ENCODE data around the gene EYS. TPM values are rescaled to one million over a fixed set of nuclear protein-coding genes. Genes with fewer than 3 reads are reported as not detected.
A peak's percentile ranks its signal among the peaks of the same experiment; 100 is the strongest.

EYS gene
- total RNA-seq, 2 experiments from 2014 or later: not detected

DNA sequence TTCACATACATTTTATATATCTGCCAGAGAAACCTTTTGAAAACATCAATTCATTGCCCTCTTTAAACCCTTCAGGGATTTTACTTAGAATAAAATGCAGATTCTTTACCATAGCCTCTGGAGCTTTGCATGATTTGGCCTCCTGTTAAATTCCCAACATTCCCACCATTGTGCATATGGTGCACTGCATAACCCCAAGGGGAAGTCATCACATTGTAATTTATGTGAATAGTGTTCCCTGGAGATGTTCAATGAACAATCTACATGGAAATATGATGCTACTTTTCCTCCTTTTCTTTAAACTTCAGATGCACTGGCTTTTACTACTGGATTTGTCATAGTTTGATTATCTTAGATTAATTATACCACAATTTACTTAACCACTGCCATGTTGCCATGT, 1976.7 kb downstream of the EYS start:
- H3K9me3 Mint-ChIP-seq: peaks cover under 1% of the 10 kb centered on the region
- CTCF ChIA-PET: interaction anchor here (1.6 kb wide), 1 partner anchor 132 kb away, joined by 4 read pairs; no protein-coding TSS in a partner anchor
- H3K27ac Mint-ChIP-seq: no peak overlapping the region
- no peaks in the 10 kb centered on the region for H3K4me1 Mint-ChIP-seq (ENCODE audit: low read depth)
- intact Hi-C loops (cut with micrococcal nuclease): no loop called here
- DNase-seq: no peak
- H3K4me3 Mint-ChIP-seq: no peak overlapping the region
- no peaks in the 10 kb centered on the region for H3K27me3 Mint-ChIP-seq (ENCODE audit: low read depth)
- H3K36me3 Mint-ChIP-seq (ENCODE audit: low read depth): no peaks in the 10 kb centered on the region

DNA sequence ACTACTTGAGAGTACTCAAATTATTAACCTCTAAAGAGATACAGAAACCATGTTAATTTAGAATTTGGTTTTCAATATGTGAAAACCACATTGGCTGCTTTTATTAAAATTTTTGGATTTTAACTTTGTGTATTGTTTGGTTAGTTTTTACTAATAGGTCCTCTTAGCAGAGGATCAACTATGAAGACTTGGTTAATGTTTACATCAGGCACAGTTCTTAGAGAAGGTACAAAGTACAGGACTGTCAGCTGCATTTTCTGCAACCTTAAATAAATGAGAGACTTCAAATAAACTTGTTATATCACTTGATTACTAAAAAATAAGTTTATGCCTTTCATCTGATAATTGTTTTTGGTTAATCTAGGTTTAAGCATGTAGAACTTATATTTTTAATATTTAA, 1982.3 kb downstream of the EYS start:
- H3K4me3 Mint-ChIP-seq: no peak overlapping the region
- CTCF ChIA-PET: no interaction called here
- H3K27ac Mint-ChIP-seq: no peak overlapping the region
- H3K27me3 Mint-ChIP-seq (ENCODE audit: low read depth): no peaks in the 10 kb centered on the region
- no peaks in the 10 kb centered on the region for H3K9me3 Mint-ChIP-seq
- DNase-seq: no peak
- intact Hi-C loops (cut with micrococcal nuclease): no loop called here
- H3K4me1 Mint-ChIP-seq (ENCODE audit: low read depth): no peaks in the 10 kb centered on the region
- no peaks in the 10 kb centered on the region for H3K36me3 Mint-ChIP-seq (ENCODE audit: low read depth)

DNA sequence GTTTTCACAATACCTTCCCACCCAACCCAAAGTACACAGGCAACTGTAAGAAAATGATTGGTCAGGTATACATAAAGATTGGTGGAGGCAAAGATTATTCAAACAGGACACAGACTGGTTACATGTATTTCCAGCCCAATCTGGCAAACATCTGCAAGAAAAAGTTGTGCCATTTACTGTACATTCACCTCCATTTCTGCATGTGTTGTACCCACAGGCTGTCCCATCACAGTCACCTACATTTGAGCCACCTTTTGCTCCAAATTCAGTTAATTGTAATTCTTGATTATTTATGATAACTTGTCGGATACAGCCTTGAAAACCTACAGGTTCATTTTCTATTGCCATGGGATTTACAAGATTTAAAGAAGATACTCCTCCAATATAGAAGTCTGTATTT, 1985.8 kb downstream of the EYS start:
- no peak for DNase-seq
- Mint-ChIP-seq H3K27me3 (ENCODE audit: low read depth) (no peaks in the 10 kb centered on the region), H3K4me1 (ENCODE audit: low read depth) (no peaks in the 10 kb centered on the region), H3K9me3 (no peaks in the 10 kb centered on the region), H3K27ac (no peak overlapping the region), H3K4me3 (no peak overlapping the region), H3K36me3 (ENCODE audit: low read depth) (no peaks in the 10 kb centered on the region)
- CTCF ChIA-PET: no interaction called here
- intact Hi-C loops (cut with micrococcal nuclease): no loop called here

DNA sequence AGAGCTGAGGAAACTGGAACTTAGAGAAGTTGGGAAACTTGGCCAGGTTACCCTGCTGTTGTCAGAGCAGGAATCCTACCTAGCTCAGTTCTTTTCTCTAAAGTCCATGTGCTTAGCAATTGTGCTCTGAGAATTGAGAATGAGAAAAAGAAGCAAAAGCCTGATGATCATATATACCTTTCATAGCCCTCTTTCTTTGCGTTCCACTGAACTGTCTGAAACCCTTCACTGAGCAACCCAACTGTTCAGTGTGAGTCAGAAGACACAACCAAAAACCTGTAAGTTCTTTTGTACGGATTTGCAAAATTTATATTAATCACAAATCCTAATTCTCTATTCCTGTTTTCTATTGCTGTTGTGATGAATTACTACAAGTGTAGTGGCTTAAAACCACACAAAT, 1990.9 kb downstream of the EYS start:
- intact Hi-C loops (cut with micrococcal nuclease): no loop called here
- Mint-ChIP-seq H3K36me3 (ENCODE audit: low read depth) (peaks cover 21% of the 10 kb centered on the region), H3K4me3 (no peak overlapping the region), H3K9me3 (no peaks in the 10 kb centered on the region), H3K4me1 (ENCODE audit: low read depth) (peaks cover 2% of the 10 kb centered on the region), H3K27ac (no peak overlapping the region), H3K27me3 (ENCODE audit: low read depth) (no peaks in the 10 kb centered on the region)
- CTCF ChIA-PET: interaction anchor here (1.3 kb wide), 1 partner anchor 117 kb away, joined by 3 read pairs; no protein-coding TSS in a partner anchor
- no peak for DNase-seq

DNA sequence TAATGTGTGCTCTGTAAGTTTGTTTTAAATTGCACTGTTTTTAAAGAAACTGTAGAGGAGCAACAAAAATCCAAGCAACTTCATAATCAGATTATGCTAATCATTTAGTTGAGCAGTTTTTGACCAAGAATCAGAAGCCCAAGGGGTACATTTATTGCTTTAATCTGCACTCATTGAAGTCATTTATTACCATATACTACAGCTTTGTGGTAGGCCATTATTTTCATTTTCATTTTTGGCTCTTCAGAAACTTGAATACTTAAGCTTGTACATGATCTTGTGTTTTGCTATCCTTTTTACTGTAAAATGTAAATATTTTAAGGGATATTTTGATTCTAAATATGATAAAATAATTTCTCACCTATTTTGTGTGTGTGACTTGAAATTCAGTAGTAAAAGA, 1992.9 kb downstream of the EYS start:
- H3K4me1 Mint-ChIP-seq (ENCODE audit: low read depth): peaks cover 2% of the 10 kb centered on the region
- H3K36me3 Mint-ChIP-seq (ENCODE audit: low read depth): peaks cover 36% of the 10 kb centered on the region
- H3K9me3 Mint-ChIP-seq: no peaks in the 10 kb centered on the region
- CTCF ChIA-PET: interaction anchor here (1.0 kb wide), 1 partner anchor 116 kb away, joined by 4 read pairs; no protein-coding TSS in a partner anchor
- no peaks in the 10 kb centered on the region for H3K27me3 Mint-ChIP-seq (ENCODE audit: low read depth)
- no peak overlapping the region for H3K27ac Mint-ChIP-seq
- no peak overlapping the region for H3K4me3 Mint-ChIP-seq
- intact Hi-C loops (cut with micrococcal nuclease): no loop called here
- DNase-seq: no peak

DNA sequence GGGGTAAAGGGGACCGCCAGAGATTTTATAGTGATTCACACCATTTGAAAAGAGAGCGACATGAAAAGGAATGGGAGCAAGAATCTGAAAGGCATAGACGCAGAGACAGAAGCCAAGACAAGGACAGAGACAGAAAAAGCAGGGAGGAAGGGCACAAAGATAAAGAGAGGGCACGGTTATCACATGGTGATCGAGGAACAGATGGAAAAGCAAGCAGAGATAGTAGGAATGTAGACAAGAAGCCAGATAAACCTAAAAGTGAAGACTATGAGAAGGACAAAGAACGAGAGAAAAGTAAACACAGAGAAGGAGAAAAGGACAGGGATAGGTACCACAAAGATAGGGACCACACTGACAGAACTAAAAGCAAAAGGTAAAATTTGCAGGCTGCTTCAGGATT, 1993.7 kb downstream of the EYS start:
- Mint-ChIP-seq H3K9me3 (no peaks in the 10 kb centered on the region), H3K27ac (no peak overlapping the region), H3K4me1 (ENCODE audit: low read depth) (peaks cover 2% of the 10 kb centered on the region), H3K27me3 (ENCODE audit: low read depth) (no peaks in the 10 kb centered on the region), H3K36me3 (ENCODE audit: low read depth) (peaks cover 37% of the 10 kb centered on the region), H3K4me3 (no peak overlapping the region)
- no peak for DNase-seq
- intact Hi-C loops (cut with micrococcal nuclease): no loop called here
- CTCF ChIA-PET: no interaction called here

DNA sequence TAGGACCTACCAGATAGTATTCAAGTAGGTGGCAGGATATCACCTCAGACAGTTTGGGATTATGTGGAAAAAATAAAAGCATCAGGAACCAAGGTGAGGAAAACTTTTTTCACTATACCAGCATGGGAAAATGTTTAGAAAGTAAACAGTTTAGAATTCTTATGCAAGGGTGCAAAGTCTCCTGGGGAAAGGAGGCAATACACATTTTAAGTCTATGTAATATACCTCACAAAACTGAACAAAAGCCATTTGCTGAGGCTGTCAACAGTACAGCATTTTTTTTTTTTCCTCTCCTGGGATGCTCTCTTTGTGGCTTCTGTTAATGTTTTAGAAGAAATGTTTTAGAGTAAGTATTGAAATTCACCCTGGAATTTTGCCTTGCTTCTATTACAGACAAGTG, 1997.9 kb downstream of the EYS start:
- Mint-ChIP-seq H3K4me3 (no peak overlapping the region), H3K27me3 (ENCODE audit: low read depth) (no peaks in the 10 kb centered on the region), H3K4me1 (ENCODE audit: low read depth) (peaks cover 14% of the 10 kb centered on the region), H3K9me3 (no peaks in the 10 kb centered on the region), H3K27ac (no peak overlapping the region), H3K36me3 (ENCODE audit: low read depth) (peaks cover 46% of the 10 kb centered on the region)
- no peak for DNase-seq
- CTCF ChIA-PET: interaction anchor here (0.6 kb wide), 1 partner anchor 33 kb away, joined by 3 read pairs; no protein-coding TSS in a partner anchor
- intact Hi-C loops (cut with micrococcal nuclease): no loop called here

DNA sequence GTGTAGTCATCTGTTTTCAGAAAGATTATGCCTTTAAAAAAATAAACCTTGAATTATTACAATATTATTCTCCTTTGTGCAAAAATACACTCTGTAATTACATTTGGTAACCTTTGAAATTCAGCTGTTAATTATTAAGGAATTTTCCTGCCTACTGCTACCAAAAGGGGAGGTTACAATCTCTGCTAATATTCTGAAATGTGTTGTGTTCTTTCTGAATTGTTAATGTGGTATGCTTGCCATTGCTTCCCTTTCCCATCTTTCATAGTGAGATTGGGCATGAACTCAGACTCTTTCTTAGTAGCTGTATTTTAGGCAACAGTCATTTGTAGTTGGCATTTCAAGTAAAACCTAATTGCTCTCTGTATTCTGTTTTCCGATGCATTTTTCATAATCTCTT, 1998.4 kb downstream of the EYS start:
- DNase-seq: no peak
- no peaks in the 10 kb centered on the region for H3K9me3 Mint-ChIP-seq
- H3K27ac Mint-ChIP-seq: no peak overlapping the region
- H3K27me3 Mint-ChIP-seq (ENCODE audit: low read depth): no peaks in the 10 kb centered on the region
- H3K4me1 Mint-ChIP-seq (ENCODE audit: low read depth): peaks cover 14% of the 10 kb centered on the region
- no peak overlapping the region for H3K4me3 Mint-ChIP-seq
- CTCF ChIA-PET: interaction anchor here (0.6 to 0.9 kb wide), 2 partner anchors 33 to 111 kb away, joined by 3 read pairs; no protein-coding TSS in a partner anchor
- intact Hi-C loops (cut with micrococcal nuclease): no loop called here
- H3K36me3 Mint-ChIP-seq (ENCODE audit: low read depth): peaks cover 48% of the 10 kb centered on the region

DNA sequence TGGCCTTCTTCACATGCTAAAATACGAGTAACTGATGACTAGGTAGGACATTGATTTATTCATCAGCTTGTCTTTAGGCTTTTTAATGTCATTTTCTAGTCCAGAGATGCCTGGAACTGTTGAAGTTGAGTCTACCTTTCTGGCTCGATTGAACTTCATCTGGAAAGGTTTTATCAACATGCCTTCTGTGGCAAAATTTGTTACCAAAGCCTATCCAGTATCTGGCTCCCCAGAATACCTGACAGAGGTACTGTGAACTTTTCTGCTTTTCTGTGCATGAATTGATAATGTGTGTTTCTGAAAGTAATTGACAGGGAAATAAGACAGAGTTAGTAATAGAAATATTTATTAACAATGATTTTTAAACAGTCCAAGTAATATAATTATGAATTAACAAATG, 2000.4 kb downstream of the EYS start:
- intact Hi-C loops (cut with micrococcal nuclease): no loop called here
- no peak overlapping the region for H3K27ac Mint-ChIP-seq
- no peak overlapping the region for H3K4me3 Mint-ChIP-seq
- CTCF ChIA-PET: no interaction called here
- no peak for DNase-seq
- H3K9me3 Mint-ChIP-seq: no peaks in the 10 kb centered on the region
- H3K27me3 Mint-ChIP-seq (ENCODE audit: low read depth): no peaks in the 10 kb centered on the region
- peaks cover 39% of the 10 kb centered on the region for H3K36me3 Mint-ChIP-seq (ENCODE audit: low read depth)
- H3K4me1 Mint-ChIP-seq (ENCODE audit: low read depth): peaks cover 14% of the 10 kb centered on the region

DNA sequence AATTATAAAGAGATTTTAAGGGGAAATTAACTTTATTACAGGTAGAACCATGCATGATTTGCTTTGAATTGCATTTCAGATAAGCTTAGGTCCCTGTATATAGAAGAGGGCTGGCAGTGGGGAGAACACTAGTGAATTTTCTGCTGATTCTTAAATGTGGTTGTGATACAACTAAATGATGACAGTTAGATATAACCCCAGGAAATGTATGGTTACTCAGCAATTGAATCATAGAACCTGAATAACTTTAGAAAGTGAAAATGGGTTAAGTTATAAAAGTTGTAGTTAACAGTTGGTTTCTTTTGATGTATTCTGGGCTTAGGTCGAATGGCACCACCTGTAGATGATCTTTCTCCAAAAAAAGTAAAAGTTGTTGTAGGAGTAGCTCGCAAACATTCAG, 2001.3 kb downstream of the EYS start:
- intact Hi-C loops (cut with micrococcal nuclease): loop anchor here (1.0 kb wide), 1 partner anchor 107 kb away; no protein-coding TSS in a partner anchor
- CTCF ChIA-PET: interaction anchor here (0.7 to 1.2 kb wide), 2 partner anchors 70 to 815 kb away, joined by 3 read pairs; no protein-coding TSS in a partner anchor
- Mint-ChIP-seq H3K4me1 (ENCODE audit: low read depth) (peaks cover 14% of the 10 kb centered on the region), H3K36me3 (ENCODE audit: low read depth) (peaks cover 34% of the 10 kb centered on the region), H3K27me3 (ENCODE audit: low read depth) (no peaks in the 10 kb centered on the region), H3K27ac (peak overlapping the region; percentile 2), H3K4me3 (no peak overlapping the region), H3K9me3 (no peaks in the 10 kb centered on the region)
- no peak for DNase-seq

DNA sequence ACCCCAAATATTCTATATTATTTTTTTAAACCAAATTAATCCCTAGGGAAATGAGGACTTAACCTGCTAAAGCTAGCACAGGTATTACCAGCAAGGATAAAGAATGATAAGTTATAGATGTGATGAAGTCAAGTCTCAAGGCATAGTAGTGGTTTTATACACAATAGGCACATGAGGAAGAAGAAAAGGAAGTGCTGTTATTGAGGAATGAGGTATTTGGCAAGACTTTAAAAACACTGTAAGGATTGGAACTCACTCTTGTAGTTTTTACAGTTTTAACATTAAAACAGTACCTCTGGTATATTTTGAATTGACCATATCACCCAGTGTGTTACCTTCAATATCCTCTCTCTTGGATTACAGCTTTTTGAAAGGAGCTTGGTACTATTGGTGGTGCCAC, 2016.8 kb downstream of the EYS start:
- Mint-ChIP-seq H3K9me3 (peaks cover 1% of the 10 kb centered on the region), H3K27ac (no peak overlapping the region), H3K36me3 (ENCODE audit: low read depth) (peaks cover 14% of the 10 kb centered on the region), H3K4me1 (ENCODE audit: low read depth) (peaks cover 13% of the 10 kb centered on the region), H3K27me3 (ENCODE audit: low read depth) (no peaks in the 10 kb centered on the region), H3K4me3 (no peak overlapping the region)
- no peak for DNase-seq
- intact Hi-C loops (cut with micrococcal nuclease): no loop called here
- CTCF ChIA-PET: interaction anchor here (0.6 kb wide), 1 partner anchor 36 kb away, joined by 6 read pairs; no protein-coding TSS in a partner anchor

DNA sequence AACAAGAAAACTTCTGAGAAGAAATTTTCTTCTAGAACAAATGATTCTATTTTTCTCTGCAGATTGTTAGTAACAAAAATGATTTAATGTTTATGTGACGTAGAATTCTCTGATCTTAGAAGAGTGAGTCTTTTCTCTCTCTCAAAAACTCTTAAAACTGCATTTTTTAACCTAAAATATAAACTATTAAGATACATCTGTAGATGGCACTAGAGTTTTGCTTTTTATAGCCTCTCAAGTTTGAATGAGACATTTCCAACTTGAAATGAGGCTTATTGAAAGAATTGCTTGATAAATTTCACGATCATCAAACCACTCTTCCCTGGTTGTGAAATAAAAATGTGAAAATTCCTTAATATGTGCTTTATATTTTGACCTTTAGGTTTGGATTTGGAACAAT, 2017.6 kb downstream of the EYS start:
- DNase-seq: no peak
- no peaks in the 10 kb centered on the region for H3K27me3 Mint-ChIP-seq (ENCODE audit: low read depth)
- intact Hi-C loops (cut with micrococcal nuclease): no loop called here
- no peak overlapping the region for H3K27ac Mint-ChIP-seq
- CTCF ChIA-PET: interaction anchor here (1.1 kb wide), 1 partner anchor 54 kb away, joined by 3 read pairs; the partner anchor contains the start of gene PHF3
- peaks cover 1% of the 10 kb centered on the region for H3K9me3 Mint-ChIP-seq
- H3K4me3 Mint-ChIP-seq: no peak overlapping the region
- peaks cover 22% of the 10 kb centered on the region for H3K36me3 Mint-ChIP-seq (ENCODE audit: low read depth)
- H3K4me1 Mint-ChIP-seq (ENCODE audit: low read depth): peaks cover 19% of the 10 kb centered on the region

All from activated naive CD4-positive, alpha-beta T cell treated with anti-CD3 and anti-CD28 coated beads for 36 hours (primary cell).